CD4-positive, alpha-beta T cell treated with Interleukin-2 at 100 ng/mL for 4 hours (primary cell): ENCODE results near the gene RNF212.
"Not testable (repeated sequence)": the region's sequence is repeated elsewhere in the genome, so short reads cannot be mapped to it uniquely, and the experiment has no call there.

ENCODE experiments used
- DNase-seq: peaks from one replicate; pipeline ENCODE4 v3.0.0-alpha.2; 2020; ENCODE audit warnings: low spot score

Gene RNF212

GRCh38 chr4:1065732-1066131 is 47.6 kb downstream of the RNF212 start:
- DNase-seq: no peak

DNA sequence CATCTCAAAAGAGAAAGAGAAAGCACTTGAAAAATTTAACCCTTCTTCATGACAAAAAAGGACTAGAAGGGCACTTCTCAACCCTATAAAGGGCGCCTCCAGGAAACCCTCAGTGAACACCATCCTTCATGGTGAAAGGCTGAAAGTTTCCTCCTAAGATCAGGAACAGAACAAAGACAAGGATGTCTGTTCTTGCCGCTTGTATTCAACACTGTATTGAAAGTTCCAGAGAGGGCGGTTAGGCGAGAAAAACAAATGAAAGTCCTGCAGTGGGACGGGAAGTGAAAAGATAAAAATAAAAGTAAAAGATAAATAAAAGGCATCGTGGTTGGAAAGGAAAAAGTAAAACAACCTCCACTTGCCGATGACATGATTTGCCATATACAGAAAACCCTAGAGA is 50.9 kb downstream of the RNF212 start:
- DNase-seq: no peak

DNA sequence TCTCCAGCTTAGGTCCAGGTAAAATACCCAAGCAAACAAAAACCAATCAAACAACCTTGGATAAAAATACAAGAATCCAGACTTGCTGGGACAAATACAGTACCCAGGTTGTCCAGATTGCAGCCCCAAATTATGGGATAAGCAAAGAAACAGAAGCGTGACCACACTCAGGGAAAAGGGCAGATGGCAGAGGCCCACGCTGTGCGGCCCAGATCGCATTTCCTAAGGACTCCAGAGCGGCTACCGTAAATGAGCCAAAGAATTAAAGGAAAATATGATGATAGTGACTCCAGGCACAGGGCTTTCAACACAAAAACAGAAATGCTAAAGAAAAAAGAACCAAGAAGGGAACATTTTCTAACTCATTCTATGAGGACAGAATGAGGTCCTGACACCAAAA is 51.6 kb downstream of the RNF212 start:
- no peak for DNase-seq

- DNase-seq: no peak
Observed at GRCh38 chr4:1061056-1061700, 52.2 kb downstream of the RNF212 start.

GRCh38 chr4:1060621-1061020 is 52.7 kb downstream of the RNF212 start:
- no peak for DNase-seq

- DNase-seq: no peak
Observed at GRCh38 chr4:1060121-1060520, 53.2 kb downstream of the RNF212 start.

- no peak for DNase-seq
Observed at GRCh38 chr4:1058997-1059665, 54.2 kb downstream of the RNF212 start.

DNA sequence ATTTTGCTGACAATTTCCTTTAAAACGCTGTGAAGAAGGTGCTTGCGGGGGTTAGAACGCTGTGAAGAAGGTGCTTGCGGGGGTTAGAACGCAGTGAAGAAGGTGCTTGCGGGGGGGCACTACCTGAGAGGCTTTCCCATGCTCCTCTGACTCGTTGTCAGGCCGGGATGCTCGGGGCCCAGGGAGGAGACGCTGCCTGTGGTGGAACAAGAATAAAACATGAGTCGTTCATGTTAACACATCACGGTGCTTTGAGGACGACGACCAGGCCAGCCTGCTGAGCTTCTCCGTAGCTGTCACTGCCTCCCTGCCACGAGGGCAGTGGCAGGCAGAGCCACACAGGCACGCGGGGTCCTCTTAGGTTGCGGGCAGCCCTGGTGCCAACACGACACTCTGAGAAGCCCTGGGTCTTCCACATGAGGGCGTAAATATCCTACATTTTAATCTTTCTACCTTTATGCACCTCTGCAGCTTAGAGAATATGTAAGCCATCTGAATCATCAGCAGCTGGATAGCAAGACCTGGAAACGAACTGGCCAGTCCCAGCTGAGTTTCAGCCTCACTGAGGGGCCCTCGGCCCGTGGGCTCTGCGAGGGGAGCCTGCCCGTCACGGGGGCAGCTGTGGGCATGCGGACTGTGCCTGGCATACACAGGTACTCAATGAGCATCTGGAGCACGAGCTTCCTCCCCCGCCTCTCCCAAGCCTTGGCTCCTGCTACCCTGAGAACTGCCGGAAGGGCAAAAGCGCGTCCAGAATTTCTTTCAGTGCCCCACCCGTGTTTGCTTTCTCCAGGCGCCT is 55.0 kb downstream of the RNF212 start:
- DNase-seq: no peak

- DNase-seq: no peak
Observed at GRCh38 chr4:1057403-1057745, 56.0 kb downstream of the RNF212 start.

DNA sequence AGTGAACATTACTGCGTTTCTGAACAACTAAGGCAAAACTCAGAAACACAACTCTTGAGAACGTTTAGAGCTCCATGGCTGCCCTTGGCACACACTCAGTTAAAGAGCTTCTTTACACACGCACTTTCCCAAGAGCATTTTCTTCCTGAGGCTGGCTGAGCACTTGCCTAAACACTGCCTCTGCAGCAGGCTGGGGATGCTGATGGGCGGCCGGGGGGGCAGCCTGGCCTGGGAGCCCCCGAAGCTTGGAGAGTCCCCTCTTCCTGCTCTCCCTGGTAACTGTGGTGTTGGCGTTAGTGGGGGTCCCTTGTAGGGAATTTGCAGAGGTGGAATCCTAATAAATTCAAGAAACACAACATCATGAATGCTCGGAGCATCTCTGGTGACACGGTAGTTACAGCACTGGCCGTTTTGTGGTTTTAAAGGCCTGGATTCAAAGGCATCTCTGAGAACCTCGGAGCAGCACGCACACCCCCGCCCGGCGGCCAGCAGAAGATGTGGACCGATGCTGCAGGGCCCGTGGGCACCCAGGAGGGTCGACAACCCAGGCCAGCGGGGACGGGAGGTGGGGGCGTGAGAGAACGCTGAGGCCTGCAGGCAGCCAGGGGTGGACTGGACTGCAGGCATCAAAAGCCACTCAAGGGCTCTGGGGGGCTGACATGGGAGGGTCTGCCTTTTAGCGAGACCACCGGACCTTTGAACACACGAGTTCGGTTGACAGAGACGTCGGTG is 56.5 kb downstream of the RNF212 start:
- DNase-seq: no peak

GRCh38 chr4:1055721-1056590 is 57.4 kb downstream of the RNF212 start:
- peak; percentile 81 for DNase-seq

DNA sequence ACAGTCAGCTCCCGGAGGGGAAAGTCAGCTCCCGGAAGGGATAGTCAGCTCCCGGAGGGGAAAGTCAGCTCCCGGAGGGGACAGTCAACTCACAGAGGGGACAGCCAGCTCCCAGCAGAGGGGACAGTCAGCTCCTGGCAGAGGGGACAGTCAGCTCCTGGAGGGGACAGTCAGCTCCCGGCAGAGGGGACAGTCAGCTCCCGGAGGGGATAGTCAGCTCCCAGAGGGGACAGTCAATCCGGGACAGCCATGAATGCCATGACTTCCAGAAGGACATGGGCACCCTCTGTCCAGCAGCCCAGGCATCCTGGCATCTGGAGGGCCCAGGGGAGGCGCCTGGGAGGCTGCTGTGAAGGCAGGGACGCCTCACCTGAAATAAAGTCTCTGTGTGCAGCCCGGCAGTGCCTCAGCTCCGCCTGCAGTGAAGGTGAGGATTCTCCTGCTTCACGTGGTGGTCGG is 58.1 kb downstream of the RNF212 start:
- not testable (repeated sequence) for DNase-seq

DNA sequence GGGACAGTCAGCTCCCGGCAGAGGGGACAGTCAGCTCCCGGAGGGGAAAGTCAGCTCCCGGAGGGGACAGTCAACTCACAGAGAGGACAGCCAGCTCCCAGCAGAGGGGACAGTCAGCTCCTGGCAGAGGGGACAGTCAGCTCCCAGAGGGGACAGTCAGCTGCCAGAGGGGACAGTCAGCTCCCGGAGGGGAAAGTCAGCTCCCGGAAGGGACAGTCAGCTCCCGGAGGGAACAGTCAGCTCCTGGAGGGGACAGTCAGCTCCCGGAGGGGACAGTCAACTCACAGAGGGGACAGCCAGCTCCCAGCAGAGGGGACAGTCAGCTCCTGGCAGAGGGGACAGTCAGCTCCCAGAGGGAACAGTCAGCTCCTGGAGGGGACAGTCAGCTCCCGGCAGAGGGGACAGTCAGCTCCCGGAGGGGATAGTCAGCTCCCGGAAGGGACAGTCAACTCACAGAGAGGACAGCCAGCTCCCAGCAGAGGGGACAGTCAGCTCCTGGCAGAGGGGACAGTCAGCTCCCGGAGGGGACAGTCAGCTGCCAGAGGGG is 58.6 kb downstream of the RNF212 start:
- not testable (repeated sequence) for DNase-seq

DNA sequence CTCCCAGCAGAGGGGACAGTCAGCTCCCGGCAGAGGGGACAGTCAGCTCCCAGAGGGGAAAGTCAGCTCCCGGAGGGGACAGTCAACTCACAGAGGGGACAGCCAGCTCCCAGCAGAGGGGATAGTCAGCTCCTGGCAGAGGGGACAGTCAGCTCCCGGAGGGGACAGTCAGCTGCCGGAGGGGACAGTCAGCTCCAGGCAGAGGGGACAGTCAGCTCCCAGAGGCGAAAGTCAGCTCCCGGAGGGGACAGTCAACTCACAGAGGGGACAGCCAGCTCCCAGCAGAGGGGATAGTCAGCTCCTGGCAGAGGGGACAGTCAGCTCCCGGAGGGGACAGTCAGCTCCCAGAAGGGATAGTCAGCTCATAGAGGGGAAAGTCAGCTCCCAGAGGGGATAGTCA is 59.5 kb downstream of the RNF212 start:
- not testable (repeated sequence) for DNase-seq

DNA sequence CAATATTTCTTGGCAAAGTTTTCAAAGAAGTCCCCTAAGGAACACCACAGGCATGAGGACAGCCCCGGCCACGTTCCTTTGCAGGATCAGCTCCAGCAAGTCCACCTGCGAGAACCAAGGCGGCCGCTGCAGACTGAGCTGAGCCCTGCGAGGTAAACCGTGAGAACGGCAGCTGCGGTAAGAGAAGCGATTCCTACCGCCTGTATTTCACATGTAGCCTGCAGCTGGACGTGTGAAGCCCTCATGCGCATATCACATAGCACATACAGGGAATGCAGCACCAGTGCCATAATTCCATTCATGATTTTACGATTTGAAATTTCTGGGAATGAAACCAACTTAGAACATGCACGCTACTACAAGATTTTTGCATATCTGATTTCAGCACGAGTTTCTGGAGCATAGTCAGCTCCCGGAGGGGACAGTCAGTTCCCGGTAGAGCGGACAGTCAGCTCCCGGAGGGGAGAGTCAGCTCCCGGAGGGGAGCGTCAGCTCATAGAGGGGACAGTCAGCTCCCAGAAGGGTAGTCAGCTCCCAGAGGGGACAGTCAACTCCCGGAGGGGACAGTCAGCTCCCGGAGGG is 60.2 kb downstream of the RNF212 start:
- DNase-seq: no peak

DNA sequence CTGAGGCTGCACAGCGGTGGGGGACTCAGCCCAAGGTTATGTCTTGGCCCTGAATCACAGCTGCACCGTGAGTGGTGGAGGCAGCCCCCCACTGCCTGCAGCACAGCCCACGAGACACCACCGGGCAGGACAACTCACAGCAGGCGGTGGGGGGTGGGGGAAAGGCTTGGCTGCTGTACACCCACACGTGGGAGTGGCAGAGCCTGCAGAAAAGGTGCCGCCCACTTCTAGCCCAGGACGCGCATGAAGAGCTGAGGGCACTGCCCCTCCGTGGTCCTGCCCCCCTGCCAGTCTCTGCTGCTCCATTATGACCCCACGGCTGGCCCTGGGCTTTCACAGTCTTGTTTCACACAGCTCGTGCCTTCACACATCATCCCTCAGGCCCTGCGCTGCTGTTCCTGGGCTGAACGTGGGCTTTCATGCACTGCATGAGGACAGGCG is 61.1 kb downstream of the RNF212 start:
- DNase-seq: no peak

DNA sequence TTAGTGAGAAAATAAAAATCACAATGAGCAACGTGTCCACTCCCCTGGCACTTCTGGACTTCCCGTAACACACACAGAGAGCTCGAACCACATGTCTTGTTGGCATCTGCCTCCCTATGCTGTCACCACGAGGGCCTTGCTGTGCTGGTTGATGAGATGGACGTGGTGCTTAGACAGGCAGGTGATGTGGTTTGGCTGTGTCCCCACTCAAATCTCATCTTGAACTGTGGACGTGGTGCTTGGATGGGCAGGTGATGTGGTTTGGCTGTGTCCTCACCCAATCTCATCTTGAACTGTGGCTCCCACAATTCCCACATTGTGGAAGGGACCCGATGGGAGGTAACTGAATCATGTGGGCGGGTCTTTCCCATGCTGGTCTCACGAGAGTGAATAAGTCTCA is 61.9 kb downstream of the RNF212 start:
- no peak for DNase-seq

GRCh38 chr4:1050486-1051213 is 62.7 kb downstream of the RNF212 start:
- no peak for DNase-seq

GRCh38 chr4:1049591-1049905 is 63.8 kb downstream of the RNF212 start:
- no peak for DNase-seq
